ENCODE data around the gene POFUT1. TPM values are rescaled to one million over a fixed set of nuclear protein-coding genes. Genes with fewer than 3 reads are reported as not detected.
"Not testable (repeated sequence)": the region's sequence is repeated elsewhere in the genome, so short reads cannot be mapped to it uniquely, and the experiment has no call there.

Gene POFUT1
- total and polyA plus RNA-seq, 12 donors: 9.7 to 32.9 (median 27.4) TPM

- DNase-seq: no peak
These were observed 37.3 kb downstream of the POFUT1 start for GRCh38 chr20:32244959-32245358.

GRCh38 chr20:32246208-32246607, 38.5 kb downstream of the POFUT1 start:
- WGBS, 2 donors: 94 to 96% methylated on average over 5 of the region's 5 CpGs
- DNase-seq: not testable (repeated sequence)

More at GRCh38 chr20:32244959-32245358, 37.3 kb downstream of the POFUT1 start:
- intact Hi-C loops (cut with DNase I): no loop called here
- no peaks in the 10 kb centered on the region for H3K27me3 ChIP-seq
- H3K4me1 ChIP-seq: no peaks in the 10 kb centered on the region
- TF ChIP-seq CTCF (IDR thresholded peaks at IDR 0.05): no peak
- no peaks in the 10 kb centered on the region for H3K36me3 ChIP-seq
- no peak overlapping the region for H3K27ac ChIP-seq
- no peak overlapping the region for H3K4me3 ChIP-seq
- no peak for ATAC-seq
- H3K9me3 ChIP-seq: no peaks in the 10 kb centered on the region
- 88 to 90% methylated on average over 4 of the region's 4 CpGs for WGBS, 2 donors

GRCh38 chr20:32248043-32248442, 40.4 kb downstream of the POFUT1 start:
- Histone ChIP-seq H3K4me1 (no peaks in the 10 kb centered on the region), H3K27me3 (no peaks in the 10 kb centered on the region), H3K36me3 (no peaks in the 10 kb centered on the region), H3K4me3 (no peak overlapping the region), H3K27ac (no peak overlapping the region), H3K9me3 (peaks cover 0 to under 1% (median 0%) of the 10 kb centered on the region in 11 donors)
- ATAC-seq (no peak), DNase-seq (no peak)
- intact Hi-C loops (cut with DNase I): no loop called here
- no peak for TF ChIP-seq CTCF (IDR thresholded peaks at IDR 0.05)
- WGBS, 2 donors: 87% methylated on average over 5 of the region's 5 CpGs

More at GRCh38 chr20:32246208-32246607, 38.5 kb downstream of the POFUT1 start:
- H3K9me3 ChIP-seq; intact Hi-C loops (cut with DNase I); H3K4me3 ChIP-seq; ATAC-seq; H3K27me3 ChIP-seq; H3K4me1 ChIP-seq; H3K36me3 ChIP-seq; H3K27ac ChIP-seq: not testable (repeated sequence)

GRCh38 chr20:32249030-32249738, 41.5 kb downstream of the POFUT1 start:
- Histone ChIP-seq H3K9me3 (peaks cover 0 to 6% (median 0%) of the 10 kb centered on the region in 11 donors), H3K36me3 (no peaks in the 10 kb centered on the region), H3K4me1 (no peaks in the 10 kb centered on the region), H3K27ac (no peak overlapping the region), H3K27me3 (no peaks in the 10 kb centered on the region), H3K4me3 (no peak overlapping the region)
- DNase-seq (no peak), ATAC-seq (no peak)
- TF ChIP-seq CTCF (IDR thresholded peaks at IDR 0.05): no peak
- intact Hi-C loops (cut with DNase I): no loop called here
- WGBS, 2 donors: 90% methylated on average over 9 of the region's 9 CpGs

- WGBS, 2 donors: 63 to 68% methylated on average over 3 of the region's 3 CpGs
- Histone ChIP-seq H3K27me3 (no peaks in the 10 kb centered on the region), H3K4me3 (no peak overlapping the region), H3K27ac (no peak overlapping the region), H3K4me1 (no peaks in the 10 kb centered on the region), H3K9me3 (peaks cover 0 to 6% (median 0%) of the 10 kb centered on the region in 11 donors), H3K36me3 (no peaks in the 10 kb centered on the region)
- no peak for TF ChIP-seq CTCF (IDR thresholded peaks at IDR 0.05)
- DNase-seq (no peak), ATAC-seq (no peak)
- intact Hi-C loops (cut with DNase I): no loop called here
These were observed 43.8 kb downstream of the POFUT1 start for GRCh38 chr20:32251470-32251869.

Measured in heart right ventricle (tissue), 16 donors.